Measurements from ENCODE around the gene EIF5AL1.
"Not testable (repeated sequence)": the region's sequence is repeated elsewhere in the genome, so short reads cannot be mapped to it uniquely, and the experiment has no call there.

Gene EIF5AL1

GRCh38 chr10:79516532-79517205, 4.3 kb downstream of the EIF5AL1 start:
- DNase-seq, result not testable (repeated sequence)

GRCh38 chr10:79517567-79517966, 5.2 kb downstream of the EIF5AL1 start:
- DNase-seq, result not testable (repeated sequence)

GRCh38 chr10:79521751-79522150, 9.4 kb downstream of the EIF5AL1 start:
- not testable (repeated sequence) for DNase-seq

- not testable (repeated sequence) for DNase-seq
These were observed 10.1 kb downstream of the EIF5AL1 start for GRCh38 chr10:79522464-79522863.

GRCh38 chr10:79523157-79523853, 11.0 kb downstream of the EIF5AL1 start:
- DNase-seq, result not testable (repeated sequence)

- DNase-seq, result not testable (repeated sequence)
These were observed 12.8 kb downstream of the EIF5AL1 start for GRCh38 chr10:79525049-79525710.

- DNase-seq, result not testable (repeated sequence)
These were observed 15.9 kb downstream of the EIF5AL1 start for GRCh38 chr10:79528261-79528660.

GRCh38 chr10:79533142-79533902, 21.0 kb downstream of the EIF5AL1 start:
- DNase-seq, result not testable (repeated sequence)

GRCh38 chr10:79533903-79534175, 21.5 kb downstream of the EIF5AL1 start:
- DNase-seq, result not testable (repeated sequence)

- DNase-seq, result not testable (repeated sequence)
These were observed 26.0 kb downstream of the EIF5AL1 start for GRCh38 chr10:79538311-79538710.

GRCh38 chr10:79540930-79541329, 28.6 kb downstream of the EIF5AL1 start:
- DNase-seq, result not testable (repeated sequence)

- DNase-seq, result no peak
These were observed 30.3 kb downstream of the EIF5AL1 start for GRCh38 chr10:79542626-79543025.

- not testable (repeated sequence) for DNase-seq
These were observed 32.1 kb downstream of the EIF5AL1 start for GRCh38 chr10:79544408-79544807.

GRCh38 chr10:79544926-79545659, 32.8 kb downstream of the EIF5AL1 start:
- not testable (repeated sequence) for DNase-seq

GRCh38 chr10:79547128-79547527, 34.8 kb downstream of the EIF5AL1 start:
- not testable (repeated sequence) for DNase-seq

- no peak for DNase-seq
These were observed 35.6 kb downstream of the EIF5AL1 start for GRCh38 chr10:79547973-79548372.

GRCh38 chr10:79552143-79552542, 39.8 kb downstream of the EIF5AL1 start:
- no peak for DNase-seq

GRCh38 chr10:79555354-79556309, 43.3 kb downstream of the EIF5AL1 start:
- DNase-seq, result no peak

- DNase-seq, result not testable (repeated sequence)
These were observed 44.6 kb downstream of the EIF5AL1 start for GRCh38 chr10:79556961-79557360.

- DNase-seq, result no peak
These were observed 47.4 kb downstream of the EIF5AL1 start for GRCh38 chr10:79559726-79560125.

- DNase-seq, result no peak
These were observed 47.9 kb downstream of the EIF5AL1 start, which contains the start of gene SFTPA2 for GRCh38 chr10:79560160-79560709. SFTPA2 (minus strand) TSS chr10:79560407; CDS start chr10:79559483, 924 bp downstream.

All from stimulated activated CD8-positive, alpha-beta memory T cell treated with anti-CD3 and anti-CD28 coated beads, Interleukin-4, amount 100 ng/mL, for 48 hours (primary cell).